ENCODE measurements around the gene KBTBD2.

DNA sequence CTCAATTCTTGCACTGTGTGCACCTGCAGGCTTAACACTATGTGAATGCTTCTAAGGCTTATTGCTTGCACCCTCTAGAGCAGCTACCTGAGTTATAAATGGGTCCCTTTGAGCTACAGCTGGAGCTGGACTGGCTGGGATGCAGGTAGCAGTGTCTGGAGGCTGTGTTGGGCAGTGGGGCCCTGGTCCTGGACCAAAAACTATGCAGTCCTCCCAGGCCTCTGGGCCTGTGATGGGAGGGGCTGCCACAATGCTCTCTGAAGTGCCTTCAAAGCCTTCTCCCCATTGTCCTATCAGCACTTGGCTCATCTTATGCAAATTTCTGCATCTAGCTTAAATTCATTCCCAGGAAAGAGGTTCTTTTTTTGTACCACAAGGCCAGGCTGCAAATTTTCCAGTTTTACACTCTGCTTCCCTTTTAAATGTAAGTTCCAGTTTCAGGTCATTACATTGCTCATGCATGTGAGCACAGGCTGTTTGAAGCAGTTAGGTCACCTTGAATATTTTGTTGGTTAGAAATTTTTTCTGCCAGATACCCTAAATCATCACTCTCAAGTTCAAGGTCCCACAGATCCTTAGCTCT, 26.0 kb downstream of the KBTBD2 start:
- TF ChIP-seq GLIS3 (CRISPR knock-in tag; IDR thresholded peaks at IDR 0.05), result no peak
- no peak for TF ChIP-seq TOX (CRISPR knock-in tag; IDR thresholded peaks at IDR 0.05; ENCODE audit: borderline replicate concordance)
- TF ChIP-seq CSDC2 (CRISPR knock-in tag; IDR thresholded peaks at IDR 0.05), result no peak
- no peak for TF ChIP-seq RARB (CRISPR knock-in tag; IDR thresholded peaks at IDR 0.05)
